ENCODE results near the gene DCAF11. TPM values are rescaled to one million over a fixed set of nuclear protein-coding genes. Genes with fewer than 3 reads are reported as not detected.
A peak's percentile ranks its signal among the peaks of the same experiment; 100 is the strongest.

The DCAF11 gene
- total and polyA plus RNA-seq, 10 donors: 28.7 to 110 (median 76.7) TPM

GRCh38 chr14:24156840-24157239 lies 42.3 kb downstream of the DCAF11 start:
- Histone ChIP-seq H3K36me3 (peaks cover 0 to 91% (median 82%) of the 10 kb centered on the region in 6 donors), H3K27me3 (replicated peaks in 1 of 7) (no peaks in the 10 kb centered on the region), H3K4me3 (no peak overlapping the region), H3K27ac (peak overlapping the region in 7 of 8 donors; percentile 21 to 84 (median 69)), H3K4me1 (peaks cover 8 to 61% (median 33%) of the 10 kb centered on the region in 6 donors), H3K9me3 (no peaks in the 10 kb centered on the region)
- no peak for TF ChIP-seq CTCF (IDR thresholded peaks at IDR 0.05 in 8 of 11, conservative IDR thresholded peaks at IDR 0.05 in 3 of 11)
- no peak for TF ChIP-seq POLR2AphosphoS5 (IDR thresholded peaks at IDR 0.05)
- no peak for TF ChIP-seq POLR2A (IDR thresholded peaks at IDR 0.05)
- no peak for DNase-seq
- intact Hi-C loops (cut with DNase I; ENCODE audit: low total_unique reads): no loop called here
- WGBS, 5 donors: 86 to 93% (median 87%) methylated on average over 1 of the region's 1 CpG

DNA sequence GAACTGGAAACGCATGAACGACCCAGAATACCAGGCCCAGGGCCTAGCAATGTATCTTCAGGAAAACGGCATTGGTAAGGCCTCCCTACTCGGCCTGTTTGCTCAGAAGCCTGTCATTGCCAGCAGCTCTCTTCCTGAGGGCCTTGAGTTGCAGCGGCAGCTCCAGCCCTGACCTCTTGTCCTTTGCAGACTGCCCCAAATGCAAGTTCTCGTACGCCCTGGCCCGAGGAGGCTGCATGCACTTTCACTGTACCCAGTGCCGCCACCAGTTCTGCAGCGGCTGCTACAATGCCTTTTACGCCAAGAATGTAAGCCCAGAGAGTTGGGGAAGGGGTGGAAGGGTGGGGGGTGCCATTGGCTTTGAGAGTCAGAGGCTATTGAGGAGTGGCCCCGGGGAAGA lies 42.8 kb downstream of the DCAF11 start:
- intact Hi-C loops (cut with DNase I; ENCODE audit: low total_unique reads): no loop called here
- no peak for DNase-seq
- no peaks in the 10 kb centered on the region for H3K27me3 ChIP-seq (replicated peaks in 1 of 7)
- TF ChIP-seq POLR2AphosphoS5 (IDR thresholded peaks at IDR 0.05): peak; percentile 41 to 79 (median 64)
- TF ChIP-seq CTCF (IDR thresholded peaks at IDR 0.05 in 8 of 11, conservative IDR thresholded peaks at IDR 0.05 in 3 of 11): no peak
- no peaks in the 10 kb centered on the region for H3K9me3 ChIP-seq
- H3K36me3 ChIP-seq: peaks cover 0 to 91% (median 77%) of the 10 kb centered on the region in 6 donors
- peak overlapping the region in 7 of 8 donors; percentile 4 to 84 (median 69) for H3K27ac ChIP-seq
- peaks cover 10 to 66% (median 37%) of the 10 kb centered on the region in 6 donors for H3K4me1 ChIP-seq
- no peak overlapping the region for H3K4me3 ChIP-seq
- 77 to 88% (median 80%) methylated on average over 12 of the region's 12 CpGs for WGBS, 5 donors

DNA sequence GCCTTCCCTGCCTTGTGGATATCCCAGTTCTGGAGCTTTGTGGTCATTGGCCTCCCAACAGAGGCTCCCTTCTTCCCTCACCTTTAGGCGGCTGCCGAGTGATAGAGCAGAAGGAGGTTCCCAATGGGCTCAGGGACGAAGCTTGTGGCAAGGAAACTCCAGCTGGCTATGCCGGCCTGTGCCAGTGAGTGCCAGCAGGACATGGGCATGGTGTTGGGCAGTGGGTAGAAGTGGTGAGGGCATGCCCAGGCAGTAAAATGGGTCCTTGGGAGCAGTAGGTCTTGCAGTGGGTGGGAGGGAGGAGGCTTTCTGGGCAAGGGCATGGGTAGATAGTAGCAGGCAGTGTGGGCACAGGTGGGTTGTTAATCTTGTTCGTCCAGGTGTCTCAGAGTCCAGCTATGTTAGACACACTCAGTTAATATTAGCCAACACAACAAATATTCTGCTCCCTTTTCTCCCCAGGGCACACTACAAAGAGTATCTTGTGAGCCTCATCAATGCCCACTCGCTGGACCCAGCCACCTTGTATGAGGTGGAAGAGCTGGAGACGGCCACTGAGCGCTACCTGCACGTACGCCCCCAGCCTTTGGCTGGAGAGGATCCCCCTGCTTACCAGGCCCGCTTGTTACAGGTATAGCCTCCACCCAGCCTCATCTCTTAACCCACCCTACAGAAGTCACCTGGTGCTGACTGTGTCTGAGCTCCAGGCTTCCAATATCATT lies 45.4 kb downstream of the DCAF11 start:
- no peak overlapping the region for H3K4me3 ChIP-seq
- whole genome bisulfite sequencing, 5 donors: 91 to 96% (median 95%) methylated on average over 11 of the region's 11 CpGs
- DNase-seq: peak; percentile 80
- peaks cover 16 to 91% (median 76%) of the 10 kb centered on the region in 6 donors for H3K36me3 ChIP-seq
- peaks cover 31 to 87% (median 64%) of the 10 kb centered on the region in 6 donors for H3K4me1 ChIP-seq
- H3K27me3 ChIP-seq (replicated peaks in 1 of 7): no peaks in the 10 kb centered on the region
- peak in 2 of 3 donors; percentile 21 to 35 for TF ChIP-seq POLR2AphosphoS5 (IDR thresholded peaks at IDR 0.05)
- no peak for TF ChIP-seq CTCF (IDR thresholded peaks at IDR 0.05 in 8 of 11, conservative IDR thresholded peaks at IDR 0.05 in 3 of 11)
- no peak for TF ChIP-seq POLR2A (IDR thresholded peaks at IDR 0.05)
- intact Hi-C loops (cut with DNase I; ENCODE audit: low total_unique reads): no loop called here
- H3K9me3 ChIP-seq: no peaks in the 10 kb centered on the region
- peak overlapping the region; percentile 92 to 99 (median 97) for H3K27ac ChIP-seq

DNA sequence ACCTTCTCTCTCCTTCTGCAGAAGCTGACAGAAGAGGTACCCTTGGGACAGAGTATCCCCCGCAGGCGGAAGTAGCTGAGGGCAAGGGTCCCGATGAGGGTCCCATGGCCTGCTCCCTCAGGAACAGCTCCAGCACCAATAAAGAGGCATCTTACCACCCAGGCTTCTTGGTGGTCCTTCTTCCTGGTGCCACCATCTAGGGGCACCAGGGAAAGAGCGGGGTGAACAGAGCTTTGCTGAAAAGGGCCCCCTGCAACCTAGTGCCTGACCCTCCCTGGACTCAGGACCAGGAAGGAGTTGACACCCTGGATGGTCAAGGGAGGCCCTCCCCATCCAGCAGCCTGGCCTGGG lies 45.9 kb downstream of the DCAF11 start:
- H3K27me3 ChIP-seq (replicated peaks in 1 of 7): no peaks in the 10 kb centered on the region
- H3K4me1 ChIP-seq: peaks cover 31 to 87% (median 67%) of the 10 kb centered on the region in 6 donors
- H3K4me3 ChIP-seq: peak overlapping the region in 1 of 8 donors; percentile 82
- no peak for TF ChIP-seq POLR2AphosphoS5 (IDR thresholded peaks at IDR 0.05)
- TF ChIP-seq CTCF (IDR thresholded peaks at IDR 0.05 in 8 of 11, conservative IDR thresholded peaks at IDR 0.05 in 3 of 11): no peak
- no peak for TF ChIP-seq POLR2A (IDR thresholded peaks at IDR 0.05)
- DNase-seq: no peak
- intact Hi-C loops (cut with DNase I; ENCODE audit: low total_unique reads): no loop called here
- peaks cover 20 to 91% (median 76%) of the 10 kb centered on the region in 6 donors for H3K36me3 ChIP-seq
- H3K9me3 ChIP-seq: no peaks in the 10 kb centered on the region
- H3K27ac ChIP-seq: peak overlapping the region; percentile 92 to 99 (median 97)
- WGBS, 5 donors: 88 to 100% (median 90%) methylated on average over 4 of the region's 4 CpGs
